ENCODE results near the gene AP4S1.

GRCh38 chr14:31013841-31014240, 11.6 kb upstream of the AP4S1 start:
- TF ChIP-seq TCF7L2 (IDR thresholded peaks at IDR 0.05; ENCODE audit: low read depth, low read length) = no peak
- no peak for TF ChIP-seq CTCF (IDR thresholded peaks at IDR 0.05)
- TF ChIP-seq REST (IDR thresholded peaks at IDR 0.05; ENCODE audit: insufficient read depth in 1 of 2, low read depth in 2 of 2, low read length in 1 of 2) = no peak
- no peak for TF ChIP-seq POLR2AphosphoS5 (IDR thresholded peaks at IDR 0.05; ENCODE audit: low read depth, low read length)
- TF ChIP-seq SIN3A (IDR thresholded peaks at IDR 0.05; ENCODE audit: borderline replicate concordance, insufficient read depth, low read depth, low read length) = no peak

All from Panc1 (cell line).